ENCODE measurements around the gene IP6K1. TPM values are rescaled to one million over a fixed set of nuclear protein-coding genes. Genes with fewer than 3 reads are reported as not detected.
A peak's percentile ranks its signal among the peaks of the same experiment; 100 is the strongest.
"Not testable (repeated sequence)": the region's sequence is repeated elsewhere in the genome, so short reads cannot be mapped to it uniquely, and the experiment has no call there.

IP6K1 gene
- total RNA-seq, 1 donor from 2014 or later: 18.5 TPM

DNA sequence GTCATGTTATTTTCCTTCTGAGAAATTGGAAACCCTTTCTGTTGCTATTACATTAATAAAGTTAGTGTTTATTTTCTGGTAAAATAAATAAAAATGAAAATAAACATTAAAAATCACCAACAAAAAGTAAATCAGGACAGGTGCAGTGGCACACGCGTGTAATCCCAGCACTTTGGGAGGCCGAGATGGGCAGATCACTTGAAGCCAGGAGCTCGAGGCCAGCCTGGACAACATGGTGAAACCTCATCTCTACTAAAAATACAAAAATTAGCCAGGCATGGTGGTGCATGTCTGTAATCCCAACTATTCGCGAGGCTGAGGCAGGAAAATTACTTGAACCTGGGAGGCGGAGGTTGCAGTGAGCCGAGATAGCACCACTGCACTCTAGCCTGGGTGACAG lies 10.2 kb downstream of the IP6K1 start:
- ATAC-seq; intact Hi-C loops (cut with micrococcal nuclease); DNase-seq: not testable (repeated sequence)

DNA sequence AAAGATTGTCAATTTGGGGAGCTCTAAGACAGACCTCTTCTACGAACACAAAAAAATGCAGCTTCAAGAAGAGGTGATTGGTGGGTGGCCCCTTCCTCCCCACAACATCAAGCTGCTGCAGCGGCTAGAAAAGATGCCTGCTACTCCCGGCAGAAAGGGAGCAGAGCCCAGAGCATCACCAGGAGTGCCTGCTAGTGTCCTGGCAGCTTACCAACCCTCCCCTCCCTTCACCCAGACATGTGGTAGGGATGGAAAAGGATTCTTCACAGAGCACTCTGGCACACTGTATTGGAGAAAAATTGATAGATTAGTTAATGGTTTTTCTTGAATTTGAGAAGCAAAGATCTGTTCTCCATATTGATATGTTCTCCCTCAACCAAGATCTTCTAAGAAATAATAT lies 10.8 kb downstream of the IP6K1 start:
- DNase-seq (no peak), ATAC-seq (peak; percentile 70)
- intact Hi-C loops (cut with micrococcal nuclease): no loop called here

- DNase-seq (no peak), ATAC-seq (no peak)
- intact Hi-C loops (cut with micrococcal nuclease): no loop called here
Measured at GRCh38 chr3:49772703-49773102, 13.6 kb downstream of the IP6K1 start.

DNA sequence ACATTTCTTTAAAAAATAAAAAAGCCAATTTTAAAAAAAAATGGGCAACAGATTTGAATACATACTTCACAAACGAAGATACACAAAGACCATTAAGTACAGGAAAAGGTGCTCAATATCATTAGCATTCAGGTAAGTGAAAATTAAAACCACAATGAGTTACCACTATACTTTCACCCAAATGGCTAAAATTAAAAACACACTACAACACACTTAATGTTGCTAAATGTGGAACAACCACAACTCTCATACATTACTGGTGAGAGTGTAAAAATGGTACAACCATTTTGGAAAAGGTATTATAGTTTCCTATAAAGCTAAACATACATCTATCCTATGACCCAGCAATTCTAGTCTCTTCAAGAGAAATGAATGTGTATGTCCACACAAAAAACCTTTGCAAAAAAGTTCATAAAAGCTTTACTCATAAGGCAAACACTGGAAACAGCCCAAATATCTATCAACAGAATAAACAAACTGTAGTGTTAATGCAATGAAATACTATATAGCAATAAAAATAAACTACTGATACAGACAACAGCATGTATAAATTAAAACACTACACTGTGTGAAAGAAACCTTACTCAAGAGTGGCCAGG lies 14.9 kb downstream of the IP6K1 start:
- DNase-seq (no peak), ATAC-seq (no peak)
- intact Hi-C loops (cut with micrococcal nuclease): no loop called here

- intact Hi-C loops (cut with micrococcal nuclease): no loop called here
- DNase-seq (no peak), ATAC-seq (no peak)
Measured at GRCh38 chr3:49769926-49770325, 16.4 kb downstream of the IP6K1 start.

DNA sequence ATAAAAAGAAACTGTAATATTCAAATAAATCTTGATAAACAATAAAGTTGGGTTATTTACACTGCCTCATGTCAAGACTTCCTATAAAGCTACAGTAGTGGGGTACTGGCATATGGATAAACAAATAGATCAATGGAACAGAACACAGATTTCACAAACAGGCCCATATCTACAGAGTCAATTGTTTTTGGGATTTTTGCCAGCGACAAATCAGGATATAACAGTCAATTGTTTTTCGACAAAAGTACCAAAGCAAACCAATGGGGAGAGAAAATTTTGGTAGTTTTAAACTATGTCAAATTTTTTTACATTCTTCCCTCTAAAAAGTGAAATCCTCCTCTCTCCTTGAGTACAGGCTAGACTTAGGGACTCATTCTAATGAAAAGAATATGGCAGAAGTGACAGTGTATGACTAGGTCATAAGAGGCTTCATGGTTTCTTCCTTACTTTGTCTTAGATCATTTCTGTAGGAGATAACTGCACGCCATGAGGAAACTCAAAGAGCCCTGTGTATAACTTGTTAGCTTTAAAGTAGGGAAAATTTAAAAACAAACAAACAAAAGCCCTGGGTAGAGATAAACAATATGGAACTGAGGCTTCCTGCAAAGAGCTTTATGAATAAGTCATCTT lies 16.9 kb downstream of the IP6K1 start:
- intact Hi-C loops (cut with micrococcal nuclease): no loop called here
- no peak for ATAC-seq
- no peak for DNase-seq

- DNase-seq: no peak
- intact Hi-C loops (cut with micrococcal nuclease): no loop called here
- no peak for ATAC-seq
Measured at GRCh38 chr3:49763981-49764380, 22.4 kb downstream of the IP6K1 start.

DNA sequence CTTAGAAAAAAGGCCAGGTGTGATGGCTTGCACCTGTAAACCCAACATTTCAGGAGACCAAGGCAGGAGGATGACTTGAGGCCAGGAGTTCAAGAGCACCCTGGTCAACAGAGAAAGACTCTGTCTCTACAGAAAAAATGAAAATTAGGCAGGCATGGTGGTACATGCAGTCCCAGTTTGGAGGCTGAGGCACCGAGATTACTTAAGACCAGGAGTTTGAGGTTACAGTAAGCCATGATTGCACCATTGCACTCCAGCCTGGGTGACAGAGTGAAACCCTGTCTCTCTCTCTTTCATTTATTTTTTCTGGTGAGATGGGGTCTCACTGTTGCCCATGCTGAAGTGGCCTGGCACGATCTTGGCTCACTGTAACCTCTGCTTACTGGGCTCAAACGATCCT lies 24.7 kb downstream of the IP6K1 start:
- ATAC-seq (no peak), DNase-seq (no peak)

DNA sequence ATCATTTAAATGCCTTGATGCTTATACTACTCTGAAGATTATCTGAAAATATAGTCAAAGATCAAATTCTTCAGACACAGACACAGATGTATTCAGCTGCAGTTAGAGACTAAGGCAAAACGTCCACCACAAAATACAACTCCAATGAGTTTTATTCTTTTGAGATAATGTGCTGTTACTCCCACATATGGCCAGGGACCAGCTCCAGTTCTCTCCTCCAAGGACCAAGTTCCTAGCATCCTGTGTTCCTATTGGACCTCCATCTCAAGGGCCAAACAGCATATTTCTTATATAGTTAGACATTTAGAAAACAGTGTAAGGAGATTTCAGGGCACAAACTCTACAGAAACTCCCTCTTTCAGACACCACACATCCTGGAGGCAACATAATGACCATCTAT lies 27.1 kb downstream of the IP6K1 start:
- ATAC-seq (no peak), DNase-seq (no peak)
- intact Hi-C loops (cut with micrococcal nuclease): no loop called here

More for the DNA sequence above, 24.7 kb downstream of the IP6K1 start:
- intact Hi-C loops (cut with micrococcal nuclease): no loop called here

DNA sequence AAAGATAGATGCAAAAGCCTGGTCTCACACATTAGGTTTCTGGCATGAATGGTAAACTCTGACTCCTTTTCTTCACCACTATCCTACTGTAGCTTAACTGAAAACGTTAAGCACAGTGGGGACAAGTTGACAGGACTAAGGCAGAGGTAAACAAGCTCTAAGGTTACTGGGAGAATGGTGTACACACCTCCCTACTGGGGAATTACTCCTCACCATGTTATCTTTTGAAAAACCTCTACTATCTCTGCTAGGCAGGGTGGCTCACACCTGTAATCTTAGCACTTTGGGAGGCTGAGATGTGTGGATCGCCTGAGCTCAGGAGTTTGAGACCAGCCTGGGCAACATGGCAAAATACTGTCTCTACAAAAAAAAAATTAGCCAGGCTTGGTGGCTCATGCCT lies 29.1 kb downstream of the IP6K1 start:
- no peak for DNase-seq
- no peak for ATAC-seq
- intact Hi-C loops (cut with micrococcal nuclease): no loop called here

GRCh38 chr3:49756036-49756435 lies 30.3 kb downstream of the IP6K1 start:
- intact Hi-C loops (cut with micrococcal nuclease): no loop called here
- DNase-seq (no peak), ATAC-seq (no peak)

GRCh38 chr3:49754536-49754935 lies 31.8 kb downstream of the IP6K1 start:
- no peak for DNase-seq
- intact Hi-C loops (cut with micrococcal nuclease): no loop called here
- no peak for ATAC-seq

DNA sequence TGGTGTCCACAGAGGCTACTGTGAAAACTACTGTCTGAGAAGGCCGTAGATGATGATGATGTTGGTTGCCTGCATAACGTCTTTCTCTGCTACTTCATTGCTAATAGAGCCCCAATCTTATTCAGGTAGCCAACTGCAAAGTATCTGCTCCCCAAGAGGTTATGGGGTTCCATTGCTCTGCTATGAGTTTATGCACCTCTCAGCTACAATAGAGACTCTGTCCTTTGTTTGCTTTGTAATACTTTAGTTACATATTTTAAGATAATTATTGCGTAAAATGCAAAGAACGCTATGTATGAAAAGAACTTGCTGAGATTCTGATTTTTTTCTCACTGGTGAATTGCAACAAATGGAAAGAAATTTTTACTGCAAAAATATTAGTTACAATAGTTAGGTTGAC lies 34.8 kb downstream of the IP6K1 start:
- no peak for ATAC-seq
- intact Hi-C loops (cut with micrococcal nuclease): no loop called here
- DNase-seq: no peak

GRCh38 chr3:49750056-49750455 lies 36.3 kb downstream of the IP6K1 start:
- intact Hi-C loops (cut with micrococcal nuclease): no loop called here
- ATAC-seq (peak; percentile 48), DNase-seq (no peak)

DNA sequence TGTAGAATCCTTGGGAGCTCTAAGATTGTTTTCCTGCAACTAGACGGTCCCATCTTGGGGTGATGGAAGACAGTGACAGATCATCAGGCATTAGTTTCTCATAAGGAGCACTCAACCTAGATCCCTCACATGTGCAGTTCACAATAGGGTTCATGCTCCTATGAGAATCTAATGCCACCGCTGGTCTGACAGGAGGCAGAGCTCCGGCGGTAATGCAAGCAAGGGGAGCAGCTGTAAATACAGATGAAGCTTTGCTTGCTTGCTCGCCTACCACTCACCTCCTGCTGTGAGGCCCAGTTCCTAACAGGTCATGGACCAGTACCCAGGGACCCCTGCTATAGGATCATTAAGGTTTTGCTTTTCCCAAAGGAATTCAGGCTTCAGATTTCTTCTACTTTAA lies 37.5 kb downstream of the IP6K1 start:
- intact Hi-C loops (cut with micrococcal nuclease); DNase-seq: not testable (repeated sequence)

GRCh38 chr3:49747792-49748480 lies 38.4 kb downstream of the IP6K1 start:
- no peak for DNase-seq
- intact Hi-C loops (cut with micrococcal nuclease): no loop called here
- ATAC-seq: no peak

More for the DNA sequence above, 37.5 kb downstream of the IP6K1 start:
- not testable (repeated sequence) for ATAC-seq

- intact Hi-C loops (cut with micrococcal nuclease): no loop called here
- ATAC-seq: no peak
- DNase-seq: no peak
Measured at GRCh38 chr3:49745986-49746385, 40.4 kb downstream of the IP6K1 start.

DNA sequence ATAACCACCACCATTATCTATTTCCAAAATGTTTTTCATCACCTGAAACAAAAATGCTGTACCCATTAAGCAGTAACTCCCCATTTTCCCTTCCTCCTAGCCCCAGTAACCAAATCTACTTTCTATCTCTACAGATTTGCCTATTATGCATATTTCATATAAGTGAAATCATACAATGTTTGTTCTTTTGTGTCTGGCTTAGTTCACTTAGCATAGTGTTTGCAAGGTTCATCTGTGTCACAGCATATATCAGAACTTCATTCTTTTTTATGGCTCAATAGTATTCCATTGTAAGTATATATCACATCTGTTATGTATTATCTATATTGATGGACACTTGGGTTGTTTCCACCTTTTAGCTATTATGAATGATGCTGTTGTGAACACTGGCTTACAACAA lies 45.9 kb downstream of the IP6K1 start:
- ATAC-seq: no peak
- DNase-seq: no peak
- intact Hi-C loops (cut with micrococcal nuclease): no loop called here

GRCh38 chr3:49738067-49738713 lies 48.2 kb downstream of the IP6K1 start:
- intact Hi-C loops (cut with micrococcal nuclease): no loop called here
- ATAC-seq: no peak
- no peak for DNase-seq

DNA sequence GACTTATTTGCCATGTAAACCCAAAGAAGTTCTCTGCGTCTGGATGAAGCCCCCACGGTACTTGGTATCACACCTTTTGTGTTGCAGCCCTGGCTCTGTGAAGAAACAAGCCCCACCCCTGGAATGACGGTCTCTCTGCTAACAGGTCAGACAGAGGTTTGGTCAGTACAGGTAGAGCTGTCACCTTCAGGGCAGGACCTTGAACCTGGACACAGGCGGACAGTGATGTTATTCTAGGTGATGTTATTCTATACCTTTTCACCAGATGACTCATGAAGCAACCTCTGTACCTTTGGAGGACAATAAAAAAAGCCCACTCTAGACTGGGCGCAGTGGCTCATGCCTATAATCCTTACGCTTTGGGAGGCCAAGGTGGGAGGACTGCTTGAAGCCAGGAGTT lies 51.6 kb downstream of the IP6K1 start:
- no peak for ATAC-seq
- intact Hi-C loops (cut with micrococcal nuclease): no loop called here
- no peak for DNase-seq

Measured in left ventricle myocardium superior (tissue), 1 donor.